ENCODE results near the gene SPTLC3.

The SPTLC3 gene

DNA sequence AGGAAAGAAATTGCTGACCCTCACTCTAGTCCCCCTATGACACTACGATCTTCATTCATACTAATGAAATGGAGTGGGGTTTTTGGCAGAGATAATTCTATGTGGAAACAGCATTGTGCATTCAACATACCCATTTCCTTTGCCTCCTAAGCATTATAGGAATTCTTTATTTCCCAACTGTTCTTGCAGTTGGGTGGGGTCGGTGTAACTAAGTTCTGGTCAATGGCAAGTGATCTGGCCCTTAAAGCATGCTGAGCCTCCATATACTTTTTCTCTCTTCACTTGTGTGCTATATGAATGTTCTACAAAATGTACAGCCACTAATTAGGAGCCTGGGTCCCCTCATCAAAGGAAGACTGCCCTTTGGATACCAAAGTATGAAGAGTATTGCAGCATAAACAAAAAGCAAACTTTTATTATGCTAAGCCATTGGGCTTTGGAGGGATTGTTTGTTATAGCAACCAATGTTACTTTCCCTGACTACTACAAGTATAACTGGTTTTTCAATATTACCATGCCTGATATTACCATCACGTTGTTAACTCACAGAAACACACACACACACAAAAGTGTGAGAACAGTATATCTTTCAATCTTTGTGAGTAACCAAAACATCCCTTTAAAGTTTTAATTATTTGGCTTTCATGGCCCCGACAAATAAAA is 203.3 kb downstream of the SPTLC3 start:
- Histone ChIP-seq H3K27ac (replicated peaks) (no peak overlapping the region), H3K27me3 (ENCODE audit: insufficient read depth, poor library complexity, severe bottlenecking) (peaks cover 4% of the 10 kb centered on the region), H3K4me3 (replicated peaks; ENCODE audit: insufficient read depth, low read length) (no peak overlapping the region)
- no peak for DNase-seq (ENCODE audit: low read depth in 1 of 2, low spot score in 1 of 2)
- TF ChIP-seq, protein P1, sequence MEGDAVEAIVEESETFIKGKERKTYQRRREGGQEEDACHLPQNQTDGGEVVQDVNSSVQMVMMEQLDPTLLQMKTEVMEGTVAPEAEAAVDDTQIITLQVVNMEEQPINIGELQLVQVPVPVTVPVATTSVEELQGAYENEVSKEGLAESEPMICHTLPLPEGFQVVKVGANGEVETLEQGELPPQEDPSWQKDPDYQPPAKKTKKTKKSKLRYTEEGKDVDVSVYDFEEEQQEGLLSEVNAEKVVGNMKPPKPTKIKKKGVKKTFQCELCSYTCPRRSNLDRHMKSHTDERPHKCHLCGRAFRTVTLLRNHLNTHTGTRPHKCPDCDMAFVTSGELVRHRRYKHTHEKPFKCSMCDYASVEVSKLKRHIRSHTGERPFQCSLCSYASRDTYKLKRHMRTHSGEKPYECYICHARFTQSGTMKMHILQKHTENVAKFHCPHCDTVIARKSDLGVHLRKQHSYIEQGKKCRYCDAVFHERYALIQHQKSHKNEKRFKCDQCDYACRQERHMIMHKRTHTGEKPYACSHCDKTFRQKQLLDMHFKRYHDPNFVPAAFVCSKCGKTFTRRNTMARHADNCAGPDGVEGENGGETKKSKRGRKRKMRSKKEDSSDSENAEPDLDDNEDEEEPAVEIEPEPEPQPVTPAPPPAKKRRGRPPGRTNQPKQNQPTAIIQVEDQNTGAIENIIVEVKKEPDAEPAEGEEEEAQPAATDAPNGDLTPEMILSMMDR (IDR thresholded peaks at IDR 0.05; ENCODE audit: insufficient read depth, low read length) = no peak
- TF ChIP-seq GABPA (IDR thresholded peaks at IDR 0.05; ENCODE audit: low read depth) (no peak), POLR2AphosphoS5 (IDR thresholded peaks at IDR 0.05; ENCODE audit: low read depth) (no peak)

DNA sequence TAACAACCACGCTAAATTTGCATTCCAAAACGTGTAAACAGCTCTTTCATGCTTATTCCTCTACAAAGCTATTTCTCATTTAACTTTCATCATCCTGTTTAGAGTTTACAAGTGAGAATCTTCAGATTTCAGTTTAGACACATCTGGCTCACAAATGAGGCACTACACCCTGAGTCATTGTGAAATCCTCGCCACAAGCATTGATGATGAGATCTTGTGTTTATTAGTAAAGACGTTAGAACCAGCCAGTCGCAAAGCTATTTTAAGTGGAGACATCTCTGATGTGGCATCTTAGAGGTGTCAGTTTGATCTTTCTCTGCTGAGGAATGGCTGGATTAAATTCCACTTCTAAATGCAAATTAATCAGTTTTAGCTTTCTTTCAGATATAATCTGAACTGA is 204.0 kb downstream of the SPTLC3 start:
- Histone ChIP-seq H3K4me3 (replicated peaks; ENCODE audit: insufficient read depth, low read length) (no peak overlapping the region), H3K27ac (replicated peaks) (no peak overlapping the region), H3K27me3 (ENCODE audit: insufficient read depth, poor library complexity, severe bottlenecking) (peaks cover 7% of the 10 kb centered on the region)
- TF ChIP-seq GABPA (IDR thresholded peaks at IDR 0.05; ENCODE audit: low read depth) (no peak), SPI1 (IDR thresholded peaks at IDR 0.05; ENCODE audit: borderline replicate concordance, low read depth) (no peak), POLR2AphosphoS5 (IDR thresholded peaks at IDR 0.05; ENCODE audit: low read depth) (no peak)
- TF ChIP-seq, protein P2, sequence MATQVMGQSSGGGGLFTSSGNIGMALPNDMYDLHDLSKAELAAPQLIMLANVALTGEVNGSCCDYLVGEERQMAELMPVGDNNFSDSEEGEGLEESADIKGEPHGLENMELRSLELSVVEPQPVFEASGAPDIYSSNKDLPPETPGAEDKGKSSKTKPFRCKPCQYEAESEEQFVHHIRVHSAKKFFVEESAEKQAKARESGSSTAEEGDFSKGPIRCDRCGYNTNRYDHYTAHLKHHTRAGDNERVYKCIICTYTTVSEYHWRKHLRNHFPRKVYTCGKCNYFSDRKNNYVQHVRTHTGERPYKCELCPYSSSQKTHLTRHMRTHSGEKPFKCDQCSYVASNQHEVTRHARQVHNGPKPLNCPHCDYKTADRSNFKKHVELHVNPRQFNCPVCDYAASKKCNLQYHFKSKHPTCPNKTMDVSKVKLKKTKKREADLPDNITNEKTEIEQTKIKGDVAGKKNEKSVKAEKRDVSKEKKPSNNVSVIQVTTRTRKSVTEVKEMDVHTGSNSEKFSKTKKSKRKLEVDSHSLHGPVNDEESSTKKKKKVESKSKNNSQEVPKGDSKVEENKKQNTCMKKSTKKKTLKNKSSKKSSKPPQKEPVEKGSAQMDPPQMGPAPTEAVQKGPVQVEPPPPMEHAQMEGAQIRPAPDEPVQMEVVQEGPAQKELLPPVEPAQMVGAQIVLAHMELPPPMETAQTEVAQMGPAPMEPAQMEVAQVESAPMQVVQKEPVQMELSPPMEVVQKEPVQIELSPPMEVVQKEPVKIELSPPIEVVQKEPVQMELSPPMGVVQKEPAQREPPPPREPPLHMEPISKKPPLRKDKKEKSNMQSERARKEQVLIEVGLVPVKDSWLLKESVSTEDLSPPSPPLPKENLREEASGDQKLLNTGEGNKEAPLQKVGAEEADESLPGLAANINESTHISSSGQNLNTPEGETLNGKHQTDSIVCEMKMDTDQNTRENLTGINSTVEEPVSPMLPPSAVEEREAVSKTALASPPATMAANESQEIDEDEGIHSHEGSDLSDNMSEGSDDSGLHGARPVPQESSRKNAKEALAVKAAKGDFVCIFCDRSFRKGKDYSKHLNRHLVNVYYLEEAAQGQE (IDR thresholded peaks at IDR 0.05; ENCODE audit: insufficient replicate concordance, low read depth) = no peak
- TF ChIP-seq, protein P1 (IDR thresholded peaks at IDR 0.05; ENCODE audit: insufficient read depth, low read length) = no peak
- DNase-seq (ENCODE audit: low read depth in 1 of 2, low spot score in 1 of 2) = no peak

DNA sequence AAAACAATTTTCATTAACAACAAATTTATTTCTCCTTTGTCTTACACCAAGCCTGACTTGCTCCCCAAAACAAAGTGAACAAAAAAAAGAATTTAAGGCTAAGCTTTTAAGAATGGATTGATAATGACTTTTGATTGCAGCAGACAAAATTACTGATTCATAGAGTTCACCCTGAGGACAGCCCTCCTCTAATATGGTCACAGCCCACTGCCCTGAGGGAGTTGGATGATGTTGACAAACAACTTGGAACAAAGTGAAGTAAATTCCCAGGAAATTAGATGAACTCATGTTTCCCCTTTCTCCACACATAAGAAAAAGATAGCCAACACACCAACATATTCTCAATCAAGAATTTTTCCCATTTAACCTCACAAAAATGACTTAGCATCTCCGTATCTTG is 204.6 kb downstream of the SPTLC3 start:
- DNase-seq (ENCODE audit: low read depth in 1 of 2, low spot score in 1 of 2) = no peak
- no peak overlapping the region for H3K4me3 ChIP-seq (replicated peaks; ENCODE audit: insufficient read depth, low read length)
- no peak overlapping the region for H3K27ac ChIP-seq (replicated peaks)
- TF ChIP-seq SPI1 (IDR thresholded peaks at IDR 0.05; ENCODE audit: borderline replicate concordance, low read depth) (no peak), POLR2AphosphoS5 (IDR thresholded peaks at IDR 0.05; ENCODE audit: low read depth) (no peak), GABPA (IDR thresholded peaks at IDR 0.05; ENCODE audit: low read depth) (no peak)
- TF ChIP-seq, protein P2 (IDR thresholded peaks at IDR 0.05; ENCODE audit: insufficient replicate concordance, low read depth) = no peak
- TF ChIP-seq, protein P1 (IDR thresholded peaks at IDR 0.05; ENCODE audit: insufficient read depth, low read length) = no peak
- H3K27me3 ChIP-seq (ENCODE audit: insufficient read depth, poor library complexity, severe bottlenecking) = peaks cover 10% of the 10 kb centered on the region

DNA sequence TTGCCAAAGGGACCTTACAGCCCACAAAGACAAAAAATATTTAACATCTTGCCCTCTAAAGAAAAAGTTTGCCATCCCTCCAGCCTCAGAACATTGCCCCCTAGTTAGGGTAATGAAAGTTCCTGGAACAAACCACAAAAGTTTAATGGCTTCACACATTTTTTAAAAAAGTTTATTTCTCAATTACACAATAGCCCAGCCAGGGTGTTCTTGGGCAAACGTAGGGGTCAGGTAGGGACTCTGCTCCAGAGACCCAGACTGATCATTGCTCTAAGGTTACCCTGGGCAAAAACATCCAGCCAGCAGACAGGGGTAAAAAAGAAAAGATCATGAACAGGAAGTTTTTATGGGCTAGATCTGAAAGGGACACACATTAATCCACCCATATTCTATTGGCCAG is 207.8 kb downstream of the SPTLC3 start:
- TF ChIP-seq SPI1 (IDR thresholded peaks at IDR 0.05; ENCODE audit: borderline replicate concordance, low read depth) (no peak), POLR2AphosphoS5 (IDR thresholded peaks at IDR 0.05; ENCODE audit: low read depth) (no peak), GABPA (IDR thresholded peaks at IDR 0.05; ENCODE audit: low read depth) (no peak)
- TF ChIP-seq, protein P1 (IDR thresholded peaks at IDR 0.05; ENCODE audit: insufficient read depth, low read length) = no peak
- TF ChIP-seq, protein P2 (IDR thresholded peaks at IDR 0.05; ENCODE audit: insufficient replicate concordance, low read depth) = no peak
- no peak overlapping the region for H3K4me3 ChIP-seq (replicated peaks; ENCODE audit: insufficient read depth, low read length)
- peaks cover 29% of the 10 kb centered on the region for H3K27me3 ChIP-seq (ENCODE audit: insufficient read depth, poor library complexity, severe bottlenecking)
- H3K27ac ChIP-seq (replicated peaks) = no peak overlapping the region
- no peak for DNase-seq (ENCODE audit: low read depth in 1 of 2, low spot score in 1 of 2)

Measured in HL-60 (cell line).